ENCODE results near the gene SLC6A3. TPM values are rescaled to one million over a fixed set of nuclear protein-coding genes. Genes with fewer than 3 reads are reported as not detected.

The SLC6A3 gene
- 0.10 TPM for total RNA-seq (ENCODE audit: unreplicated experiment)
- long read RNA-seq = 0 reads

DNA sequence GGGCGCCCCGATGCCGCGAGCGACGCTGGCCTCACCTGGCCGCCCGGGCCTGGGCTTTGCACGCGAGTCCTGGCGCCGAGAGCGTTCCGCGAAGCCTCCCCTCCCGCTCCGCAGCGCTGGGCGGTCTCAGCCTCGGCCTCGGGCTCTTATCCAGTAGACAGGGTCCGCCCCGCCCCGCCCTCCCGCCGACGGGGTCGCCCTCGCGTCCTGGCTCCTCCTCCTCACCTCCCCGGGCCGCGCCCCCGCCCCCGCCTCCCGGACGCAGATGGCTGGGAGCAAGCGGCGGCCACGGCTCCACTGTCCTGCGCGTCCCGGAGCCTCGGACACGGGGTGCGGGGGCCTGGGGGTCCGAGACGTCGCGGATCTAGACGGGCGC, at the start of gene SLC6A3:
TSS of gene SLC6A3 (minus strand) at position 128 of the 376 bp plus-strand sequence. CDS start 2,243 bp downstream, outside the sequence.
- H3K4me1 Mint-ChIP-seq (ENCODE audit: unreplicated experiment) = peaks cover 4% of the 10 kb centered on the region
- H3K4me3 Mint-ChIP-seq (ENCODE audit: unreplicated experiment) = no peak within 1 kb of the TSS
- H3K27ac Mint-ChIP-seq (ENCODE audit: unreplicated experiment) = no peak within 1 kb of the TSS
- TF ChIP-seq, protein P1, sequence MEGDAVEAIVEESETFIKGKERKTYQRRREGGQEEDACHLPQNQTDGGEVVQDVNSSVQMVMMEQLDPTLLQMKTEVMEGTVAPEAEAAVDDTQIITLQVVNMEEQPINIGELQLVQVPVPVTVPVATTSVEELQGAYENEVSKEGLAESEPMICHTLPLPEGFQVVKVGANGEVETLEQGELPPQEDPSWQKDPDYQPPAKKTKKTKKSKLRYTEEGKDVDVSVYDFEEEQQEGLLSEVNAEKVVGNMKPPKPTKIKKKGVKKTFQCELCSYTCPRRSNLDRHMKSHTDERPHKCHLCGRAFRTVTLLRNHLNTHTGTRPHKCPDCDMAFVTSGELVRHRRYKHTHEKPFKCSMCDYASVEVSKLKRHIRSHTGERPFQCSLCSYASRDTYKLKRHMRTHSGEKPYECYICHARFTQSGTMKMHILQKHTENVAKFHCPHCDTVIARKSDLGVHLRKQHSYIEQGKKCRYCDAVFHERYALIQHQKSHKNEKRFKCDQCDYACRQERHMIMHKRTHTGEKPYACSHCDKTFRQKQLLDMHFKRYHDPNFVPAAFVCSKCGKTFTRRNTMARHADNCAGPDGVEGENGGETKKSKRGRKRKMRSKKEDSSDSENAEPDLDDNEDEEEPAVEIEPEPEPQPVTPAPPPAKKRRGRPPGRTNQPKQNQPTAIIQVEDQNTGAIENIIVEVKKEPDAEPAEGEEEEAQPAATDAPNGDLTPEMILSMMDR (IDR thresholded peaks at IDR 0.05; ENCODE audit: unreplicated experiment) = no peak
- no peaks in the 10 kb centered on the region for H3K9me3 Mint-ChIP-seq (ENCODE audit: unreplicated experiment)
- DNase-seq (ENCODE audit: low spot score) = peak; percentile 77
- peaks cover 20% of the 10 kb centered on the region for H3K27me3 Mint-ChIP-seq (ENCODE audit: unreplicated experiment)
- peaks cover 6% of the 10 kb centered on the region for H3K36me3 Mint-ChIP-seq (ENCODE audit: low read depth, unreplicated experiment)

DNA sequence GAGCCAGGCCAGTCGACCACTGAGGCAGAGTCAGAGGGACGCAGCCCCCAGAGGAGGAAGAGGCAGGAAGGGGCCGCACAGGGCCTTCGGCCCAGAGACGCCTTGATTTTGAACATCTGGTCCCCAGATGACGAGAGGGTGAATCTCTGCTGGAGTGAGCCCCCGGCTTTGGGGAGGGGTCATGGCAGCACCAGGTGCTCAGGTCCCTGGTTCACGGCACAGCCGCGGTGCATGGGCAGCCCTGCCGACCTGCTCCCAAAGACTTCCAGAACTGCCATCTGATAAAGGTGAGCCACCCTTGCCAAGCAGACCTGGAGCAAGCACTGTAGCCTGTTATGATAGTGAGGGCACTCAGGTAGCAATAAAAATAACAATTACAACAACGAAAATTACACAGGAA, 48.7 kb upstream of the SLC6A3 start:
- Mint-ChIP-seq H3K27me3 (ENCODE audit: unreplicated experiment) (no peaks in the 10 kb centered on the region), H3K4me1 (ENCODE audit: unreplicated experiment) (peaks cover 7% of the 10 kb centered on the region), H3K36me3 (ENCODE audit: low read depth, unreplicated experiment) (peaks cover 38% of the 10 kb centered on the region), H3K9me3 (ENCODE audit: unreplicated experiment) (no peaks in the 10 kb centered on the region), H3K4me3 (ENCODE audit: unreplicated experiment) (no peak overlapping the region), H3K27ac (ENCODE audit: unreplicated experiment) (no peak overlapping the region)
- TF ChIP-seq, protein P1 (IDR thresholded peaks at IDR 0.05; ENCODE audit: unreplicated experiment) = no peak
- no peak for DNase-seq (ENCODE audit: low spot score)

DNA sequence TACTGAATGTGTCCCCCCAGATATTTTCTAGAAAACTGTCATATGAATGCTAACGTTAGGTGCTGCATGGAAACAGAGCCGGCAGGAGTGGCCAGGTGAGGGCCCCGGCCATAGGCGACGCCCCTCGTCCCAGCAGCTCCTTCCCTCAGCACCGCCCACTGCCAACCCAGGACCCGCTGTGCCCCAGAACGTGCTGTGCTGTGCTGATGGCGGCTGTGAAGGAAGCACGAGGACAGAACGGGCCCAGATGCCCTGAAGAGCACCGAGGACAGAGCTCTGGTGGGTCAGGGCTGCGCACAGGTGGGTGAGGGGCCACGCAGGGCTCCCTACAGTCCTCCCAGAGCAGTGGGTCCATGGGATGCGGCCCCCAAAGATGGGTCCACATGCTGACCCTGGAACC, 48.2 kb upstream of the SLC6A3 start:
- Mint-ChIP-seq H3K27me3 (ENCODE audit: unreplicated experiment) (no peaks in the 10 kb centered on the region), H3K4me1 (ENCODE audit: unreplicated experiment) (peaks cover 7% of the 10 kb centered on the region), H3K4me3 (ENCODE audit: unreplicated experiment) (no peak overlapping the region), H3K9me3 (ENCODE audit: unreplicated experiment) (no peaks in the 10 kb centered on the region), H3K27ac (ENCODE audit: unreplicated experiment) (no peak overlapping the region), H3K36me3 (ENCODE audit: low read depth, unreplicated experiment) (peaks cover 40% of the 10 kb centered on the region)
- TF ChIP-seq, protein P1 (IDR thresholded peaks at IDR 0.05; ENCODE audit: unreplicated experiment) = no peak
- no peak for DNase-seq (ENCODE audit: low spot score)

GRCh38 chr5:1492757-1493156, 47.5 kb upstream of the SLC6A3 start:
- H3K27me3 Mint-ChIP-seq (ENCODE audit: unreplicated experiment) = no peaks in the 10 kb centered on the region
- no peak overlapping the region for H3K27ac Mint-ChIP-seq (ENCODE audit: unreplicated experiment)
- no peak overlapping the region for H3K4me3 Mint-ChIP-seq (ENCODE audit: unreplicated experiment)
- DNase-seq (ENCODE audit: low spot score) = no peak
- H3K9me3 Mint-ChIP-seq (ENCODE audit: unreplicated experiment) = no peaks in the 10 kb centered on the region
- H3K36me3 Mint-ChIP-seq (ENCODE audit: low read depth, unreplicated experiment) = peaks cover 46% of the 10 kb centered on the region
- H3K4me1 Mint-ChIP-seq (ENCODE audit: unreplicated experiment) = peaks cover 7% of the 10 kb centered on the region
- TF ChIP-seq, protein P1 (IDR thresholded peaks at IDR 0.05; ENCODE audit: unreplicated experiment) = no peak

DNA sequence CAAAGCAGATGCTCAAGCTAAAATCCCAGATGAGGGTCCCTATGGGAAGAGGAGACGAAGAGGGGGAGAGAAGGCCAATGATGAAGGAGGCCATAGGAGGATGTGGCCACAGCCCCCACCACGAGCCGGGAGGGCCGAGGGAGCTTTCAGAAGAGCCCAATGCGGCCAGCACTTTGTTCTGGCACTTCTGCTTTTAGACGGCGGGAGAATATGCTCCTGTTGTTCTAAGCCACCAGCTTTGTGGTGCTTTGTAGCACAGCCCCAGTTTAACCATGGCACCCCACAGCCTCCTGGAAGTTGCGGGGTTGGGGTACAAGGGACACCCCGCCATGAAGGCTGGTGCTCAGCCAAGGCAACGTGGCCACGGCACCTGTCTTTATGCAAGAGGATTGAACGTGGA, 45.1 kb upstream of the SLC6A3 start:
- DNase-seq (ENCODE audit: low spot score) = no peak
- TF ChIP-seq, protein P1 (IDR thresholded peaks at IDR 0.05; ENCODE audit: unreplicated experiment) = no peak
- H3K27me3 Mint-ChIP-seq (ENCODE audit: unreplicated experiment) = peaks cover 6% of the 10 kb centered on the region
- no peak overlapping the region for H3K4me3 Mint-ChIP-seq (ENCODE audit: unreplicated experiment)
- H3K27ac Mint-ChIP-seq (ENCODE audit: unreplicated experiment) = no peak overlapping the region
- peaks cover 40% of the 10 kb centered on the region for H3K36me3 Mint-ChIP-seq (ENCODE audit: low read depth, unreplicated experiment)
- H3K9me3 Mint-ChIP-seq (ENCODE audit: unreplicated experiment) = no peaks in the 10 kb centered on the region
- H3K4me1 Mint-ChIP-seq (ENCODE audit: unreplicated experiment) = no peaks in the 10 kb centered on the region

Measured in endothelial cell (in vitro differentiated cells).